ENCODE results near the gene IL11.
"Not testable (repeated sequence)": the region's sequence is repeated elsewhere in the genome, so short reads cannot be mapped to it uniquely, and the experiment has no call there.

Gene IL11

GRCh38 chr19:55406091-55406825 lies 36.0 kb upstream of the IL11 start:
- peak overlapping the region; percentile 92 for H3K4me2 ChIP-seq (ENCODE audit: insufficient read depth, low read length)
- H3K27me3 ChIP-seq (ENCODE audit: insufficient read depth, low read length, poor library complexity) = no peaks in the 10 kb centered on the region
- TF ChIP-seq EZH2 (IDR thresholded peaks at IDR 0.05; ENCODE audit: borderline replicate concordance, low read depth, low read length, severe bottlenecking) (no peak), CTCF (IDR thresholded peaks at IDR 0.05; ENCODE audit: borderline replicate concordance, extremely low read depth, low read length, poor library complexity, severe bottlenecking) (no peak)
- H3K4me1 ChIP-seq (ENCODE audit: insufficient read depth, low read length) = peaks cover 46% of the 10 kb centered on the region
- H3K9ac ChIP-seq (ENCODE audit: low read depth, low read length) = peak overlapping the region; percentile 97
- H4K20me1 ChIP-seq (ENCODE audit: insufficient read depth, low read length) = peaks cover 52% of the 10 kb centered on the region
- peaks cover 15% of the 10 kb centered on the region for H3K9me3 ChIP-seq (ENCODE audit: insufficient read depth, low read length, severe bottlenecking)
- H3K79me2 ChIP-seq (ENCODE audit: insufficient read depth, low read length) = peaks cover 56% of the 10 kb centered on the region
- no peak for ATAC-seq (ENCODE audit: insufficient read depth, low read depth)
- no peak overlapping the region for H2AFZ ChIP-seq (ENCODE audit: low read depth, low read length)
- H3K36me3 ChIP-seq (ENCODE audit: insufficient read depth, low read length) = peaks cover 58% of the 10 kb centered on the region
- peak overlapping the region; percentile 89 to 90; a peak in 3 of 4 replicates for H3K4me3 ChIP-seq (ENCODE audit: low read depth in 1 of 2, low read length in 2 of 2)
- H3K27ac ChIP-seq (ENCODE audit: low read length) = peak overlapping the region; percentile 86
- DNase-seq = no peak

- Histone ChIP-seq H3K36me3 (ENCODE audit: insufficient read depth, low read length) (peaks cover 62% of the 10 kb centered on the region), H3K4me1 (ENCODE audit: insufficient read depth, low read length) (peaks cover 46% of the 10 kb centered on the region), H4K20me1 (ENCODE audit: insufficient read depth, low read length) (peaks cover 56% of the 10 kb centered on the region), H3K4me2 (ENCODE audit: insufficient read depth, low read length) (peak overlapping the region; percentile 92), H3K4me3 (ENCODE audit: low read depth in 1 of 2, low read length in 2 of 2) (peak overlapping the region; percentile 89 to 90; a peak in 3 of 4 replicates), H2AFZ (ENCODE audit: low read depth, low read length) (no peak overlapping the region), H3K79me2 (ENCODE audit: insufficient read depth, low read length) (peaks cover 56% of the 10 kb centered on the region), H3K9ac (ENCODE audit: low read depth, low read length) (peak overlapping the region; percentile 97), H3K27me3 (ENCODE audit: insufficient read depth, low read length, poor library complexity) (no peaks in the 10 kb centered on the region), H3K9me3 (ENCODE audit: insufficient read depth, low read length, severe bottlenecking) (peaks cover 15% of the 10 kb centered on the region), H3K27ac (ENCODE audit: low read length) (peak overlapping the region; percentile 86)
- ATAC-seq (ENCODE audit: insufficient read depth, low read depth) (no peak), DNase-seq (no peak)
- TF ChIP-seq CTCF (IDR thresholded peaks at IDR 0.05; ENCODE audit: borderline replicate concordance, extremely low read depth, low read length, poor library complexity, severe bottlenecking) (no peak), EZH2 (IDR thresholded peaks at IDR 0.05; ENCODE audit: borderline replicate concordance, low read depth, low read length, severe bottlenecking) (no peak)
These were observed 35.4 kb upstream of the IL11 start for GRCh38 chr19:55405638-55406037.

GRCh38 chr19:55402509-55402908 lies 32.2 kb upstream of the IL11 start:
- Histone ChIP-seq H3K9ac (ENCODE audit: low read depth, low read length) (0 out of 2 replicates have a peak overlapping the region, but pooled peaks have one; percentile 6), H3K4me2 (ENCODE audit: insufficient read depth, low read length) (peak overlapping the region; percentile 32; the same call in 1 of the 2 replicates), H2AFZ (ENCODE audit: low read depth, low read length) (no peak overlapping the region), H3K4me1 (ENCODE audit: insufficient read depth, low read length) (peaks cover 40% of the 10 kb centered on the region), H4K20me1 (ENCODE audit: insufficient read depth, low read length) (peaks cover 59% of the 10 kb centered on the region), H3K36me3 (ENCODE audit: insufficient read depth, low read length) (peaks cover 66% of the 10 kb centered on the region), H3K4me3 (ENCODE audit: low read depth in 1 of 2, low read length in 2 of 2) (no peak overlapping the region), H3K9me3 (ENCODE audit: insufficient read depth, low read length, severe bottlenecking) (no peaks in the 10 kb centered on the region), H3K27ac (ENCODE audit: low read length) (no peak overlapping the region), H3K27me3 (ENCODE audit: insufficient read depth, low read length, poor library complexity) (no peaks in the 10 kb centered on the region), H3K79me2 (ENCODE audit: insufficient read depth, low read length) (peaks cover 56% of the 10 kb centered on the region)
- DNase-seq (no peak), ATAC-seq (ENCODE audit: insufficient read depth, low read depth) (no peak)
- TF ChIP-seq EZH2 (IDR thresholded peaks at IDR 0.05; ENCODE audit: borderline replicate concordance, low read depth, low read length, severe bottlenecking) (no peak), CTCF (IDR thresholded peaks at IDR 0.05; ENCODE audit: borderline replicate concordance, extremely low read depth, low read length, poor library complexity, severe bottlenecking) (no peak)

GRCh38 chr19:55401390-55401789 lies 31.1 kb upstream of the IL11 start:
- peaks cover 51% of the 10 kb centered on the region for H4K20me1 ChIP-seq (ENCODE audit: insufficient read depth, low read length)
- peaks cover 57% of the 10 kb centered on the region for H3K36me3 ChIP-seq (ENCODE audit: insufficient read depth, low read length)
- H3K27ac ChIP-seq (ENCODE audit: low read length); H3K4me2 ChIP-seq (ENCODE audit: insufficient read depth, low read length); H3K27me3 ChIP-seq (ENCODE audit: insufficient read depth, low read length, poor library complexity); H2AFZ ChIP-seq (ENCODE audit: low read depth, low read length); ATAC-seq (ENCODE audit: insufficient read depth, low read depth); H3K9me3 ChIP-seq (ENCODE audit: insufficient read depth, low read length, severe bottlenecking); H3K9ac ChIP-seq (ENCODE audit: low read depth, low read length); H3K4me3 ChIP-seq (ENCODE audit: low read depth in 1 of 2, low read length in 2 of 2); DNase-seq: not testable (repeated sequence)
- peaks cover 45% of the 10 kb centered on the region for H3K79me2 ChIP-seq (ENCODE audit: insufficient read depth, low read length)
- peaks cover 34% of the 10 kb centered on the region for H3K4me1 ChIP-seq (ENCODE audit: insufficient read depth, low read length)
